ENCODE results near the gene DEPDC5. TPM values are rescaled to one million over a fixed set of nuclear protein-coding genes. Genes with fewer than 3 reads are reported as not detected.

Gene DEPDC5
- total RNA-seq, 4 donors from 2014 or later: 26.6 to 94.1 (median 38.8) TPM

GRCh38 chr22:31904651-31905050, 150.8 kb downstream of the DEPDC5 start:
- peaks cover 0 to 56% (median 0%) of the 10 kb centered on the region in 3 donors for H3K36me3 ChIP-seq
- no peak overlapping the region for H3K27ac ChIP-seq

GRCh38 chr22:31905356-31905755, 151.5 kb downstream of the DEPDC5 start:
- Histone ChIP-seq H3K27me3 (no peaks in the 10 kb centered on the region), H3K9me3 (no peaks in the 10 kb centered on the region), H3K4me3 (no peak overlapping the region), H3K27ac (no peak overlapping the region), H3K4me1 (no peaks in the 10 kb centered on the region), H3K36me3 (peaks cover 0 to 56% (median 0%) of the 10 kb centered on the region in 3 donors)
- DNase-seq: no peak
- TF ChIP-seq POLR2A (IDR thresholded peaks at IDR 0.05): no peak
- TF ChIP-seq CTCF (IDR thresholded peaks at IDR 0.05): no peak

More at GRCh38 chr22:31904651-31905050, 150.8 kb downstream of the DEPDC5 start:
- no peaks in the 10 kb centered on the region for H3K9me3 ChIP-seq
- no peaks in the 10 kb centered on the region for H3K27me3 ChIP-seq
- no peak for DNase-seq
- H3K4me1 ChIP-seq: no peaks in the 10 kb centered on the region
- TF ChIP-seq POLR2A (IDR thresholded peaks at IDR 0.05) (no peak), CTCF (IDR thresholded peaks at IDR 0.05) (no peak)
- H3K4me3 ChIP-seq: no peak overlapping the region

GRCh38 chr22:31906086-31906485, 152.3 kb downstream of the DEPDC5 start:
- no peak overlapping the region for H3K4me3 ChIP-seq

GRCh38 chr22:31906569-31906968, 152.8 kb downstream of the DEPDC5 start:
- H3K4me1 ChIP-seq: no peaks in the 10 kb centered on the region
- TF ChIP-seq POLR2A (IDR thresholded peaks at IDR 0.05) (no peak), CTCF (IDR thresholded peaks at IDR 0.05) (no peak)
- no peak overlapping the region for H3K4me3 ChIP-seq
- H3K27me3 ChIP-seq: no peaks in the 10 kb centered on the region
- no peak for DNase-seq
- H3K9me3 ChIP-seq: no peaks in the 10 kb centered on the region
- peaks cover 0 to 60% (median 0%) of the 10 kb centered on the region in 3 donors for H3K36me3 ChIP-seq
- H3K27ac ChIP-seq: no peak overlapping the region

More at GRCh38 chr22:31906086-31906485, 152.3 kb downstream of the DEPDC5 start:
- Histone ChIP-seq H3K4me1 (no peaks in the 10 kb centered on the region), H3K36me3 (peaks cover 0 to 60% (median 0%) of the 10 kb centered on the region in 3 donors), H3K27ac (no peak overlapping the region), H3K9me3 (no peaks in the 10 kb centered on the region), H3K27me3 (no peaks in the 10 kb centered on the region)
- DNase-seq: no peak
- TF ChIP-seq CTCF (IDR thresholded peaks at IDR 0.05) (no peak), POLR2A (IDR thresholded peaks at IDR 0.05) (no peak)

GRCh38 chr22:31909977-31910376, 156.2 kb downstream of the DEPDC5 start:
- no peaks in the 10 kb centered on the region for H3K27me3 ChIP-seq
- no peaks in the 10 kb centered on the region for H3K4me1 ChIP-seq
- no peak overlapping the region for H3K4me3 ChIP-seq
- peaks cover 0 to 32% (median 0%) of the 10 kb centered on the region in 3 donors for H3K36me3 ChIP-seq
- no peak for DNase-seq
- TF ChIP-seq POLR2A (IDR thresholded peaks at IDR 0.05): no peak
- no peak for TF ChIP-seq CTCF (IDR thresholded peaks at IDR 0.05)
- H3K27ac ChIP-seq: no peak overlapping the region
- no peaks in the 10 kb centered on the region for H3K9me3 ChIP-seq

Data from Peyer's patch (tissue), 4 donors.